GM19099 (cell line): ENCODE results near the gene NELL2.

ENCODE experiments used
- POLR2A ChIP-seq: IDR thresholded peaks from 3 replicates; pipeline ENCODE4 v1.6.1; 2011; ENCODE audit warnings: low read depth; ENCODE audit not compliant: insufficient read length; ENCODE audit errors: extremely low read depth

The NELL2 gene

DNA sequence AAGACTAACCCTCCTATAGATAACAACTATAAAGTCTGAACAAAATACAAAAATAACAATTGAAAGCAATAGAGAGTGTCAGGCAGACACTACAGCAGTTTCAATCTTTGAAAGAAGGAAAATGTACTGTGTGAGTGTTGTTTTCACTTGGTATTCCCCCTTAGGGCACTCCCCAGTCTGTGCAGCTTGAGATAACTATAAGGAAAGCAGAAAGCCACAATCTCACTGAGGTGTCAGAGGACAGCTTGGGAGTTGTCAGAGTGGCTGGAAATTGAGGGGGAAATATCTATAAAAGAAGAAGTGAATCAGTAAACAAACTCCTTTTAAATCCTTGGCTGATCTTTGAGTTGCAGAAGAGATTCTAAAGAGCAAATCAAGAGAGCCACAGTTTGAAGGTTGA, 364.8 kb downstream of the NELL2 start:
- TF ChIP-seq POLR2A = no peak

DNA sequence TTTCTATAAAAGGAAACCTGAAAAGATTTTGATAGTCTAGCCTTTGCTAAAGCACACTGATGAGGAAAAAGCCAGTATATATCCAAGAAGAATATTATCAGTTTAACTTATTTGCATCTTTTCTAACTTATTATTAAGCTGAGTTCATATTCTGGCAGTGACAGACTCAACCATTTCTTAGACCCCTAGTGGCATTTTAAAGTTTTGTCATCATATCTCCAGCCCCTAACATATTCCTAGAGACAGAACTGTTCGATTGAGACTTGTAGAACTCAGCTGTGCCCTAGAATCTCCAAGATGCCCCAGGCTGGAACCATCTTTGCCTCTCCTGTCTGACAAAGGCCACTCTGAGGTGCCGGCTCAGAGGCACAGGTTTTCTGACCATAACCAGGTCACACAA, 365.6 kb downstream of the NELL2 start:
- no peak for TF ChIP-seq POLR2A

DNA sequence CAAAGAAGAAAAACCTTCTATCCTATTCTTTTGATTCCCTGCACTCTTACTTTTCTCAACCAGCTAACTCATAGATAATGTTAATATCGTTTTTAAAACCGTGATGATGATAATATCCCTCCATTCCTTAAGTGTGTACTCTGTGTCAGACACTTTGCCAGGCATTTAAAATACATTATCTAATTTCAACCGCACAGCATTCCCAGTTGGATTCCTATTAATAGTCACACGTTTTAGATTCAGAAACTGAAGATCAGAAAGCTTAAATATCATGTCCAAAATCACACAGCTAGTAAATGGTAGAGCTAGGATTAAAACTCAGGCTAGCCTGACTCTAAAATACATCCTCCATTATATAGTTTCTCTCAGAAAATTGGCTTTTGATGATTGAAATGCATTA, 366.0 kb downstream of the NELL2 start:
- TF ChIP-seq POLR2A = no peak

DNA sequence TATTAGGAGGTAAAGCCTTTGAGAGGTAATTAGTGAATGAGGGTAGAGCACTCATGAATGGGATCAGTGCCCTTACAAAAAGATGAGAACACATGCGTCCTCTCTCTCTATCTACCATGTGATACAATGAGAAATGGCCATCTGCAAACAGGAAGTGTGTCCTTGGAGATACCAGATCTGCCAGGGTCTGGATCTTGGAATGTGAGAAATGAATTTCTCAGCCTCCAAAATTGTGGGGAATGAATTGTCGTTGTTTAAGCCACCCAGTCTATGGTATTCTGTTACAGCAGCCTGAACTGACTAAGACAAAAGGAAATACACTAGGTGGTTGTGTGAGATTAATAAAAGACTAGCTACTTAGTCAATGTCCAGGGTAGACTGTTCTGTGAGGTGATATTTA, 366.6 kb downstream of the NELL2 start:
- TF ChIP-seq POLR2A = no peak

DNA sequence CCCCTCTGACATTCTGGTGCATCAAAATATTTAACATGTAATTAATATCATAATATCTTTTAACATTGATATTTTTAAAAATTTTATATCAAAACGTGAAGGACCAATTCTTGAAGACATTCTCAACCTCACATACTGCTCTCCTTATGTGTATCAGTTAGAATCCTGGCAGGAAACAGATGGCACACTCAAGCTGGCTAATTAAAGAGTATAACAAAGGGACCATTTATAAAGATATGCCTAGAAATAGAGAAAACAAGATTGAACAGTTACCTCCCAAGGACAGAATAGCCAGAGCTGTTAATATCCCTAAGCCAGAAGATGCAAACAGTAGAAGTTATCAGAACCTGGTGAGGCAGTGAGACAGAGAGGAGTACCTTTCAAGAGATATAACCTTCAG, 368.7 kb downstream of the NELL2 start:
- TF ChIP-seq POLR2A = no peak

DNA sequence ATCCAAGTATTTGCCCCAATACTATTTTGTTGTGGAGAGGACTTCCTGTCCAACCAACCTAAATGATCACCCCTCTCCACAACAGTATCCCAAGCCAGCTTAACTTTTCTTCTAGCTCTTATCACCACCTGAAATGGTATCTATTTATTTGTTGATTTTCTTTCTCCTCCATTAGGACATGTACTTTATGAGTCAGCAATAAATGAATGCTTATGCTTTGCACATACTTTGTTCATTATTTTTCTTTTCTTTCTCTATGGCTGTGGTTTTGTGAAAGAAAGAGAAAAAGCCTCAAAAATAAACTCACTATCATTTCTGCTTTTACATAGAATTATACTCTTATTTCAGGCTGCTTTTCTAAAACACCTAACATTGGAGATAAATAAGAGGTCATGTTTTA, 371.3 kb downstream of the NELL2 start:
- TF ChIP-seq POLR2A = no peak

DNA sequence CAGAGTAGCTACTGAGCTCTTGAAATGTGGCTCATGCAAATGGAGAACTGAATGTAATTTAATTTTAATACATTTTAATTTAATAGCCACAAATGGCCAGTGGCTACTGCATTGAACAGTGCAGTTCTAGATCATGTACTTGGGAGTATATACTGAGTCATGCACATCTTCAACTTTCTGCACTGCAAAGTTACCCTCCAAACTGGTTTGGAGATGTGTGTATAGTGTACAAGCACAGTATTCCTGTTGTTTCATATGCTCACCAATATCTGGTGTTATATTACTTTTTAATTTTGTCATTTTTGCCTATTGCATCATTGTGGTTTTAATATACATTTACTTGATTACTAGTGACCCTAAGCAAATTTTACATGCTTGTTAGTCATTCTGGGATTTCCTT, 372.8 kb downstream of the NELL2 start:
- no peak for TF ChIP-seq POLR2A

DNA sequence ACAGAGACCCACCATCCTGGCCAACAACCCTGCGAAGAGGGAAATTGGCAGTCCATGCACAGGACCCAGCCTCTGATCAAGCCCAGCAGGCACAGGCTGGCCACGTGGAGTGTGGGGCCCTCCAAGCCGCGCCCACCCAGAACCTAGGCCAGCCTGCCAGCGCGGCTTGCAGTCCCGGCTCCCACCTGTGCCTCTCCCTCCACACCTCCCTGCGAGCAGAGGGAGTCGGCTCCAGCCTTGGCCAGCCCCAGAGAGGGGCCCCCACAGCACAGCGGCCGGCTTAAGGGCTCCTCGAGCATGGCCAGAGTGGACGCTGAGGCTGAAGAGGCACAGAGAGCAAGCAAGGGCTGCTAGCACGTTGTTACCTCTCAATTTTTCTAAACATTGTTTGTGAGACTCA, 373.4 kb downstream of the NELL2 start:
- no peak for TF ChIP-seq POLR2A

DNA sequence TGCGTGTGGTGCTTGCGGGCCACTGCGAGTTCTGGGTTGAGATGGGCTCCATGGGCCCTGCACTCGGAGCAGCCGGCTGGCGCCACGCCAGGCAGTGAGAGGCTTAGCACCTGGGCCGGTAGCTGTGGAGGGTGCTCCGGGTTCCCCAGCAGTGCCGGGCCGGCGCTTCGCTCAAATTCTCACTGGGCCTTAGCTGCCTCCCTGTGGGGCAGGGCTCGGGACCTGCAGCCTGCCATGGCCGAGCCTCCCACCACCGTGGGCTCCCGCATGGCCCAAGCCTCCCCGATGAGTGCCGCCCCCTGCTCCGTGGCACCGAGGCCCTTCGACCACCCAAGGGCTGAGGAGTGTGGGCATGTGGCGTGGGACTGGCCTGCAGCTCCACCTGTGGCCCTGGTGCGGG, 375.7 kb downstream of the NELL2 start:
- no peak for TF ChIP-seq POLR2A

DNA sequence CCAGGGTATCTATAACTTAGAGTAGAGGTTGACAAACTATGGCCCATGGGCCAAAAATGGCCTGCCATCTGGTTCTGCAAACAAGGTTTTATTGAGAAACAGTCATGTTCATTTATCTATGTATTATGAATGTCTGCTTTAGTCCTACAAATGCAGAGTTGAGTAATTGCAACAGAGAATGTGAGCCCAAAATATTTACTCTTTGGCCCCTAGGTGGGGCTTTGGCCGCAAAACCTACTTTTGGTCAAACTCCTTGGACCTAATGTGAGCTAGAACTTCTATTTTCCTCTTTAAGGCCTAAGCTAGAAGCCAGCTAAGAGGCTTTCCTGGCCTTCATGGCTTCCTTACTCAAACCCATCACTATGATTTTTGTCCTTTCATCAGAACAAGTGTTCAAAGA, 379.1 kb downstream of the NELL2 start:
- TF ChIP-seq POLR2A = no peak

DNA sequence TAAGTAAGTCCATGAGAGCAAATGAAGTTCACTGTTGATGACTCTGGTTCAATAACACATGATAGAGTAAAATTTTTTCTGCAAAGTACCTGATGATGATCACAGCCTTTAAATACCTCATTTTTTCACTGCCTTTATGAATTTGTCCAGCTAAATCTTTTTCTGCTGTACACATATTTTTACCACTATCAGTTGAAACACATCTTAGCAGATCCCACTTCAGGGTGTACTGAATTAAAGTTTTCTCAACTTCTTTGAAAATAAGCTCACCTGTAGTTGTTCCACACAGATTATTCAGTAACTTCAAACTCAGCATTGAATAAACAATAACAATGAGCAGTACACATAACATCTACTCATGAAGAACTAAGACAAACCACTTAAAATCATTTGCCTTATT, 385.9 kb downstream of the NELL2 start:
- no peak for TF ChIP-seq POLR2A

DNA sequence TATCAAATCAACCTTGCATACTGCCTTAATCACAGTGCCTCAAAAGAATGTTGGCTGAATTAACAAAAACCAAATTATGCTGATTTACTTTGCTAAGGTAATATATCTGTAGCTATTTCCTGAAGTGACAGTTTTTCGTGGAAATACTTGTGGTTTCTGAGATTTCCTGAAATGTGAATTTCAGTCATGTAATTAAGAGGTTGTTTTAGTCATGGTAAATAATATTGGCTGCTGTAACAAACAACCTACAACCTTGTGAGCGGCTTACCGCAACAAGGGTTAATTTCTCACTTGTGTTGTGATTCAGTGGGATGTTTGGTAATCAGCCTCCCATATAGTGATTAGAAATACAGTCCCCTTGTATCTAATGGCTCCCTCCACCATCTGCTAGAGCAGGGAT, 387.9 kb downstream of the NELL2 start:
- no peak for TF ChIP-seq POLR2A

DNA sequence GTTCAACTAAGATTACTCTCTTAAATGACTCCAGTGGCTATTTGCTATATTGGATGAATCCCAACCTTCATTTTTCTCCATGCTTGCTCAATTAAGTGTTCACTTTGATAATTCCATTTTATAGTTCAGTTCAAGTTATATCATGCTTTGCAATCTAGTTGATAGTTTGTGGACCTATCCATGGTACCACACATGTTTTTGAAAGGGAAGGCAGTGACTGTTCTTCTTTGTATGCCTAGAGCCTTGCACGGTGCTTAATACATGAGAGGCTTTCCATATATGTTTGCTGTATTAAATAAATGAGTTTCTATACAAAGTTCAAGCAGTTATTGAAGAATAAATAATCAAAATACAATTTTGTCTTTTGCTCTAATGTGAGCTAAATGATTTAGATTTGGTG, 391.3 kb downstream of the NELL2 start:
- no peak for TF ChIP-seq POLR2A

DNA sequence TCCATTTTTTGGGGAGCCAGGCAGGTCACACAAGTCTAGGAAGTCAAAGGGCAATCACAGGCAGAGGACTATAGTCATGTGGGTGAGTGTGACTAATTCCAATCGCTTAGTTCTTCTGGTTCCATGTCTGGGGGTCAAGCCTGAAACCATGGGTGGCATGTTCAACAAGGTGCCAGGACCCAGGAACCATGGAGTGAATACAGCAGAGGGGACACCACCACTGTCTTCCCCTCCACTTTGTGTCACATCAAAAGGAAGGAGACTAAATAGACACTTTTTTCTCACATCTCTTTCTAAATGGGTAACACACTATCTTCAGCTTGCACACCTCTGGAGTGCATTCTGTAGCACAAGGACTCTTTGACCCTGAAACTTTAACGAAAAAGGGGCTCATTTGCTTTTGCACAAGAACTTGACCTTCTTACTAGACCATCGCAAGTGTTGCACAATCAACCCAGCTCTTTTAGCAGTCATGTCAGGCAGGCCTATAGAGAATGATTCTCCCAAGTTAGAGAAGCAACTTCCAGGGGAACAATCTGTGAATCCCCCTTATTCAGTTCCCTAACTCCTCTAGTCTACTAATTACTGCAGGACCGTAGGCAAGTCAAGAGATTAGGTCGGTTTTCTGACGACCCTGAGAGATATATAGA, 398.7 kb downstream of the NELL2 start:
- TF ChIP-seq POLR2A = no peak

DNA sequence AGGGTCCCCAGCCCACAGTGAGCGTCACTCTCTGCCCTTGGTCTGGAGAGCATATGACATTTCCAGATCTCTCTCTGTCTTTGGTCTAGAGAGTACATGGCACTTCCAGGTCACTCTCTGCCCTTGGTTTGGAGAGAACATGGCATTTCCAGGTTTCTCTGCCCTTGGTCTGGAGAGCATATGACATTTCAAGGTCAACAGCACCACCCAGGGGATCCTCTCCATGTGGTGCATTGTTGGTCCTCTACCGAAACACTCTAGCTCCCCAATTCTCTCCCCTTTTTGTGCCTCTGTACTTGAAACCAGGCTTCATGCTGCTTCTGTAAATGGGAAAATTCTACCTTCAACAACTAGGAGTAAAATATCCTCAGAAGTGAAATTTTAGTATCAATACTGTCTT, 399.4 kb downstream of the NELL2 start:
- no peak for TF ChIP-seq POLR2A

DNA sequence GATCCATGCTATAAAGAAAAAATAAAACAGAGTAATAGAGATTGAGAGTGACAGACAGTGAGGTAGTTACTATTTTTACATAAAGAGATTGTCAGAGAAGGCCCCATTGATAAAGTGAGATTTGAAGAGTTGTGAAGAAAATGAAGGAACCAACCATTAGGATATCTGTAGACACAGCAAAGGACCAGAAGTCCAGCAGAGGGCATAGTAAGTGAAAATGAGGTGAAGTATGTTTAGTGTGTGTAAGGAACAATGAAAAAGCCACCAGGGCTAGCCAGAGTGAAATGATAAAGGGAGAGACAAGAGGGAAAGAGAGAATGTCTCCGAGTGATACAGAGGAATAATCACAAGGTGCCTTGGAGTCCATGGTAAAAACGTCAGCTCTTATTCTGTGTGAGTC, 411.0 kb downstream of the NELL2 start:
- TF ChIP-seq POLR2A = no peak

DNA sequence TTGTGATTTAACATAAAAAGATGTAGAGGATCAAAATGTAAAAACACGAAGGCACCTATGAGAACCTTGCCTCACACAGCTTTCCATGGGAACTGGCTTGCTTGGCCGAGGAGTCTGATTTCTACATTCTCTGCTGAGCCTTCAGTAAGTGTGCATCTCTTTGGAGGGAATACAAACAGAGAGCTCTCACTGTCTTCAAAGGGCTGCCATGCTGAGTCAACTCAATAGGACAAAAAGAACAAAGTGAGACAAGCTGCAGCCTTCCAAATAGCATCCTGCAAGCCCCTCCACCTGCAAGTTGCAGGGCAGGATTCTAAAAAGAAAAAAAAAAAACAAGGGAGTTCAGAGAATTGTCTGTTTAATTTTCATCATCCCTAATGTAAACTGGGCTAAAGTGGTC, 411.9 kb downstream of the NELL2 start:
- TF ChIP-seq POLR2A = no peak
